GM12878 (cell line): ENCODE data around the gene LRRC61. TPM values are rescaled to one million over a fixed set of nuclear protein-coding genes. Genes with fewer than 3 reads are reported as not detected.

Experiments used
- BHLHE40 ChIP-seq, 2 experiments: fragments of 450-650 bp in 1 of 2; IDR thresholded peaks; 2 replicates each; pipeline ENCODE4 v1.6.1; 2011 to 2017; ENCODE audit warnings: low read depth in 2 of 2, borderline replicate concordance in 1 of 2, improper control_type of control experiment in 1 of 2, low read length in 1 of 2, mild to moderate bottlenecking in 1 of 2
- CREB1 ChIP-seq: IDR thresholded peaks from 2 replicates; pipeline ENCODE4 v1.6.1; 2012; ENCODE audit warnings: low read depth, mild to moderate bottlenecking, inconsistent platforms
- FOXK2 ChIP-seq: fragments of 450-650 bp; IDR thresholded peaks from 2 replicates; pipeline ENCODE4 v1.6.1; 2017; ENCODE audit warnings: mild to moderate bottlenecking, moderate library complexity
- HDAC6 ChIP-seq: fragments of 200-600 bp; sonication (generic); IDR thresholded peaks from one replicate; pipeline ENCODE4 v1.8.0; 2017; ENCODE audit warnings: antibody characterized with exemption; ENCODE audit not compliant: unreplicated experiment
- IRF5 ChIP-seq: fragments of 450-650 bp; IDR thresholded peaks from 2 replicates; pipeline ENCODE4 v1.6.1; 2017; ENCODE audit warnings: borderline replicate concordance
- KLF5 ChIP-seq: fragments of 450-650 bp; IDR thresholded peaks from 2 replicates; pipeline ENCODE4 v1.6.1; 2014; ENCODE audit warnings: mild to moderate bottlenecking; ENCODE audit not compliant: partially characterized antibody
- MLLT1 ChIP-seq: fragments of 450-650 bp; IDR thresholded peaks from 2 replicates; pipeline ENCODE4 v1.6.1; 2016; ENCODE audit warnings: mild to moderate bottlenecking
- PBX3 ChIP-seq: IDR thresholded peaks from 2 replicates; pipeline ENCODE4 v1.6.1; 2011; ENCODE audit warnings: mild to moderate bottlenecking, low read depth, low read length, moderate library complexity; ENCODE audit not compliant: insufficient replicate concordance
- PRDM15 ChIP-seq: fragments of 450-650 bp; formaldehyde crosslinking; IDR thresholded peaks from 2 replicates; pipeline ENCODE4 v1.4.0; 2020; ENCODE audit warnings: mild to moderate bottlenecking, moderate library complexity
- RAD51 ChIP-seq: fragments of 450-650 bp; IDR thresholded peaks from 2 replicates; pipeline ENCODE4 v1.6.1; 2016; ENCODE audit warnings: moderate library complexity, mild to moderate bottlenecking, inconsistent platforms
- SUZ12 ChIP-seq: fragments of 200-600 bp; sonication (generic); IDR thresholded peaks from one replicate; pipeline ENCODE4 v1.6.1; 2018; ENCODE audit warnings: antibody characterized with exemption, mild to moderate bottlenecking; ENCODE audit not compliant: unreplicated experiment
- ZNF384 ChIP-seq: IDR thresholded peaks from 2 replicates; pipeline ENCODE4 v1.6.1; 2012; ENCODE audit warnings: low read depth, mild to moderate bottlenecking, low read length, improper control_type of control experiment, borderline replicate concordance
- polyA plus RNA-seq, 11 experiments: library from polyadenylated mRNA; depleted of rRNA in 4 of 11; unstranded in 6 of 11; stranded (reverse) in 5 of 11; fragments of >200 nt; fragmentation: Nextera tagmentation in 4 of 11; fragmentation: Illumina TruSeq in 1 of 11; extraction: Ambion mirVana in 4 of 11; extraction: Trizol in 1 of 11; gene quantifications; 1 replicate in 1 of 11; 2 replicates in 10 of 11; pipeline versions ENCODE4 v1.2.1 to v1.2.3, GENCODE V29; 2011 to 2016; ENCODE audit warnings: inconsistent platforms in 2 of 11, missing spikeins in 2 of 11, low read depth in 1 of 11
- total RNA-seq, 4 experiments: library from RNA; depleted of rRNA in 3 of 4; stranded (reverse); fragments of >200 nt in 3 of 4; fragmentation: Illumina TruSeq in 1 of 4; extraction: Trizol in 1 of 4; gene quantifications; 2 replicates each; pipeline versions ENCODE4 v1.2.1 to v1.2.3, GENCODE V29; 2013 to 2021

Gene LRRC61
- total and polyA plus RNA-seq, 10 of the 15 experiments (the other 5 are each of a cell fraction or from before 2014, with no cell fraction given) = 1.4 to 54.2 (median 21.8) TPM

GRCh38 chr7:150322833-150323681, at the start of gene LRRC61, which contains the start of gene ACTR3C (continued):
- TF ChIP-seq PBX3 (no peak), PRDM15 (CRISPR knock-in tag) (no peak), MLLT1 (peak; percentile 77), ZNF384 (no peak), CREB1 (peak; percentile 65; the same call in 1 of the 2 replicates), FOXK2 (peak; percentile 95), HDAC6 (no peak), BHLHE40 (IDR thresholded peaks at IDR 0.05; ENCODE audit: borderline replicate concordance in 1 of 2, low read depth in 2 of 2, low read length in 1 of 2) (peak; percentile 86 to 97), IRF5 (no peak), SUZ12 (no peak), RAD51 (no peak), KLF5 (peak; percentile 97)
